GDM1 (cell line): ENCODE data around the gene FZD4.

Source experiments
- DNase-seq: peaks from one replicate; lab custom pipeline; 2025; lab: John Stamatoyannopoulos, UW

The FZD4 gene

GRCh38 chr11:86906198-86906597, 49.0 kb downstream of the FZD4 start:
- DNase-seq: no peak

- no peak for DNase-seq
Measured at GRCh38 chr11:86905252-86905651, 49.9 kb downstream of the FZD4 start.

- no peak for DNase-seq
Measured at GRCh38 chr11:86904001-86904400, 51.2 kb downstream of the FZD4 start.

- DNase-seq: no peak
Measured at GRCh38 chr11:86902345-86902744, 52.9 kb downstream of the FZD4 start.

GRCh38 chr11:86901599-86901998, 53.6 kb downstream of the FZD4 start:
- no peak for DNase-seq

- DNase-seq: no peak
Measured at GRCh38 chr11:86900162-86900561, 55.0 kb downstream of the FZD4 start.

GRCh38 chr11:86898689-86899088, 56.5 kb downstream of the FZD4 start:
- DNase-seq: no peak

GRCh38 chr11:86896441-86896841, 58.8 kb downstream of the FZD4 start:
- no peak for DNase-seq
